DND-41 (cell line): ENCODE results near the gene DOCK9.

ENCODE experiments used
- CTCF ChIP-seq: IDR thresholded peaks from 2 replicates; pipeline ENCODE4 v1.5.1; 2012; ENCODE audit warnings: borderline replicate concordance, low read length, moderate library complexity, mild to moderate bottlenecking; ENCODE audit not compliant: poor library complexity, severe bottlenecking; ENCODE audit errors: extremely low read depth
- EZH2 ChIP-seq: IDR thresholded peaks from 3 replicates; pipeline ENCODE4 v1.6.1; 2012; ENCODE audit warnings: borderline replicate concordance, low read depth, mild to moderate bottlenecking, moderate library complexity, low read length, inconsistent platforms; ENCODE audit not compliant: severe bottlenecking

GRCh38 chr13:98813993-98814392, 163.9 kb downstream of the DOCK9 start:
- no peak for TF ChIP-seq CTCF
- no peak for TF ChIP-seq EZH2
